NCI-H526 (cell line): ENCODE results near the gene SHISA9.

Experiments
- DNase-seq, 2 experiments: peaks; one replicate each; lab custom pipeline; 2025; lab: John Stamatoyannopoulos, UW

The SHISA9 gene

DNA sequence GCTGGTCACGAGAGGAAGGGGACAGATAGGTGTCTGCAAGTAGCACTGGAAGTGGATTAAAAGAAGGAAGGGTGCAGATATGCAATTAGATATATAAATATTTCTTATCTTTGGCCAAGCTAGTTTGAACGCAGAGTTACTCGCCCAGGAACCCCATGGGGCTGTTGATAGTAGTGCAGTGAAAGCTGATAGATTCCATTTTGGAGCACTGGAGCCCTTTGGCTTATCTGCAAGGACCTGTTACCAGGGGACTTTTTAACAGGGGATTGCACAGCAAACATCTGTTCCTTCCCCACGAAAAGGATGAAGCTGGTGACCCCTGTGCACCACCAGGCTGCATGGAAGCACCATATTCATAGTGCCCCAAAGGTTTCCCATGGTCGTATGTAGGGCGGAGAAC lies 218.7 kb downstream of the SHISA9 start:
- DNase-seq, result no peak

GRCh38 chr16:13120557-13120956 lies 219.2 kb downstream of the SHISA9 start:
- DNase-seq, result no peak

- no peak for DNase-seq
Observed at GRCh38 chr16:13123991-13124390, 222.6 kb downstream of the SHISA9 start.

DNA sequence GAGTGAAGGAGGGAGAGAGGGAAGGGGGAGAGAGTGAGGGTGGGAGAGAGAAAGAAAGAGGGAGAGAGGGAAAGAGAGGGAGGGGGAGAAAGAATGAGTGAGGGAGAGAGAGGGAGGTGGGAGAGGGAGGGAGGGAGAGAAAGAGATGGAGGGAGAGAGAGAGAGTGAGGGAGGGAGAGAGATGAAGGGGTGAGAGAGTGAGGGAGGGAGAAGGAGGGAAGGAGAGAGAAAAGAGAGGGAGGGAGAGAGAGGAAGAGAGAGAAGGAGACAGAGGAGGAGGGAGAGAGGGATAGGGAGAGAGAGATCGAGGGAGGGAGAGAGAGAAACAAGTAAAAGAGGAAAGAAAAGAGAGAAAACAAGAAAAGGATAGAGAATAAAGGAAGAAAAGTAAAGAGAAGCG lies 225.7 kb downstream of the SHISA9 start:
- DNase-seq, result no peak

DNA sequence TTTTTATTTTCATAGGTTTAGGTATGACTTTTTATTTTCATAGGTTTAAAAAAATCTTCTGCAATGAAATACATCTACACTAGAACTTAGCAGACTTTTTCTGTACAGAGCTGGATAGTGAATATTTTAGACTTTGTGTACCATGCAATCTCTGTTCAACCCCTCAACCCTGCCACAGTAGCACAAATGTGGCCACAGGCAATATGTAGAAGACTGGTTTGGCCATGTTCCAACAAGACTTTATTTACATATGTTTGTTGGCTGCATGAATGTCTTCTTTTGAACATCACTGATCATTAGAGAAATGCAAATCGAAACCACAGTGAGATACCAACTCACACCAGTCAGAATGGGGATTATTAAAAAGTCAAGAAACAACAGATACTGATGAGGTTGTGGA lies 229.2 kb downstream of the SHISA9 start:
- DNase-seq, result peak; percentile 91 to 93

GRCh38 chr16:13134836-13135235 lies 233.4 kb downstream of the SHISA9 start:
- no peak for DNase-seq

GRCh38 chr16:13136901-13137300 lies 235.5 kb downstream of the SHISA9 start:
- DNase-seq, result no peak

DNA sequence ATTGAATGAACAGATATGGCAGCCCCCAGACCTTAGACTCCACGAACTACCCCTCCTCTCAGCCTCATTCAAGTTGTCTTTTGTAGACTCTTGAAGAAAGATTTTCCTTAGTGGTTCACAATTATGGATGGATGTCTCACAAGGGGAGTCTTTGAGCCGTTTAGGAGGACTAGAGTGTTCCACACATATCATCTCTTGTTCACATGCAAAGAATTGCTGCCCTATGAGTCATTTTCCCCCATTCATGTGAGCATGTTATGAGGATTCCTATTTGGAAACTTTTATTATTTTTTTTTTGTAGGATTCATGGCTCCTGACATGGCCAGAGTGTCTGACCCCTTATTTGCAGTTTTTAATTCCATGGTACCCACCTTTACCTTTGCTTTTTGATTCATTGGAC lies 237.1 kb downstream of the SHISA9 start:
- no peak for DNase-seq

DNA sequence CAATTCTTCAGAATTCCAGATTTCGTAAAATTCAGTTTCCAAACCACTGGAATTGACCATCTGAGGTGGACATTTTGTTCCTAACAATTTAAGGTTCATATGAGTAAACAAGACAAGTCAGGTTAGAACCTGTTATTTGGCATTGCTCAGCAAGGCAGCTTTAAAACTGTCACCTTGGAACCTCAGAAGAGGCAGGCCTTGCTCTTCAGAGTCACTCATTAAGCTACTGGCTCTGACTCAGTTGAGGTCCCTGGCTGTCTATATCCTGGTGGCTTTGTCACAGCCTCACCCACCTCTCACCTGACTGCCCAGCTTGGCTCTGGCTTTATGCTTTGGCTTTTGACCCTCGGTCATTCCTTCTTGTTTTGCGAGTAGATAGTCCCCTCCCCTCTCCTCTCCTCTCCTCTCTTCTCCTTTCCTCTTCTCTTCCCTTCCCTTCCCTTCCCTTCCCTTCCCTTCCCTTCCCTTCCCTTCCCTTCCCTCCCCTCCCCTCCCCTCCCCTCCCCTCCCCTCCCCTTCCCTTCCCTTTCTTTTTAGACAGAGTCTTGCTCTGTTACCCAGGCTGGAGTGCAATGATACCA lies 238.4 kb downstream of the SHISA9 start:
- DNase-seq, result no peak

GRCh38 chr16:13143551-13143950 lies 242.2 kb downstream of the SHISA9 start:
- peak in 1 of 2 experiments; percentile 25 for DNase-seq

DNA sequence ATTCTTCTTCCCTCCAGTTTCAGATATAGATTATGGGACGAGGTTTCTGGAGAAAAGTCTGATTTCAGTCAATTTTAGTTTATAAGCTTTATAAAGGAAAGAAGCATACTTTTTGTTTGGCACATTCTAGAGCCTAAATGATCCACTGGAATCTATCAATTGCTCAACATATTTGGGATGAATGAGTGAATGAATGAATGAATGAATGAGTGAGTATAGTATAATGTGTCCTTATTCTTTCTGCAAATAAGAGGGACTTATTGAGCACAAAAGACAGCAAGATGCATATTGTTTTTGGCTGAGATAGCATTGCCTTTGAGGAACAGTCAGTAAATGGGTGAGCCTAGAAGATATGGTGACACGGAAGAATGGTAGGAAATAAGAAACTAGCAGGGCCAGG lies 245.4 kb downstream of the SHISA9 start:
- DNase-seq, result no peak

DNA sequence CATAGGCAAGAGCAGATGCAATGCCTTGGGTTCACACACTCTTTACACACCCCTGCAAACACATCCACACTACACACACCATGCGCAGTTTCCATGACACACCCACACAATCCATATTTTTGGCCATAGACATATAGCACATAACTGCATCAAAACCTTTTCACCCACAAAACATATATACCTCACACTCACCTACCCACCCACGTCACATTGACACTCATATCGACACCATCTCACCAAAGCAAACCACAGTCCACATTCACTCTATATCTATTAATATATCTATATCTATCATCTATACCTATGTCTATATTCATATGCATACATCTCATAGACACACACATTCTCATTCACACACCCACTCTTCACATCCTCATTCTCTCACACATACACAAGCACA lies 246.9 kb downstream of the SHISA9 start:
- no peak for DNase-seq

GRCh38 chr16:13148836-13149235 lies 247.4 kb downstream of the SHISA9 start:
- DNase-seq, result no peak

DNA sequence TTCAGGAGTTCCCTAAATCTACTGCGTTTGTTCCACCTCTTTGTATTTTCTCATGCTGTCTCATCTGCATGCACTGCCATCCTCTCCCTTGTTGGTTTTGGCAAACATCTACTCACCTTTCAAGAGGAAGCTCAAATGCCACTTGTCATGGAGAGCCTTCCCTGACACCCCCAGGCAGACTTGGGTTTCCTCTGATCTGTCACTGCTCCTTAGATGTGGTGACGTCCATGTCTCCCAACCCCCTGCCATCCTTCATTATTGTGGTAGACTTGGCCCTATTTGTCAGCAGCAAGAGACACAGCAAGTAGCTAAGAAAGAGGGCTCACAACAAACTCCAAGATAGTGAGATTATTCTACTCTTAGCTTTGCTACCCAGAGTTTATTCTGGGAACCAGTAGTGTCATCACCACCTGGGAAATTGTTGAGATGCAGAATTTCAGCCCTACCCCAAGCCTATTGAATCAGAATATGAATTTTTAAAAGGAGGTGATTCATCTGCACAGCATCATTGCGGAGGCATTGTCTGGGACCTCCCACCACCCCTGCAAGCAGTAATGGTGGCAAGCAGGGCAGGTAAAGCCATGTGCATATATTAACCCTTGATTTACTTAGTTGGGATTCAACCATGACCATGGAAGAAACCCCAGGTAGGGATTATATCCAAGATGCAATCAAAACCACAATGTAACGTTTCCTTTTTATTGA lies 248.9 kb downstream of the SHISA9 start:
- DNase-seq, result no peak

- no peak for DNase-seq
Observed at GRCh38 chr16:13153696-13154095, 252.3 kb downstream of the SHISA9 start.

DNA sequence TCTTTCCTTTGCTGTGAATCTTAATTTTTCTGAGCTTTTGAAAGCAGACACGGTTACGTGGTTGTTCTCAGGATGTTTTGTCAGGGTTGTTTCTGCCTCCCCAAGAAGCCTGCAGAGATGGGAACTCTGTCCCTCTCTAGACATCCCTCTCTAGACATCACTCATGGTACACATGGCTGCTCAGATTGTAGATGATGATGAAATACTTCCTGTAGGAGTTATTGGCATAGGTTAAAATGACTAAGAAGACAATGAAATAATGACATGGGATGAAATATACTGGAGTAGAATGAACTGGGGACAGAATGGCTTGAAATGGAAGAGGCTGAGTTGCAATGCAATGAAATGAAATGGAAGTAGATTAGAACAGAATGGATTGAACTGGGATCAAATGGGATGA lies 253.4 kb downstream of the SHISA9 start:
- DNase-seq, result no peak

DNA sequence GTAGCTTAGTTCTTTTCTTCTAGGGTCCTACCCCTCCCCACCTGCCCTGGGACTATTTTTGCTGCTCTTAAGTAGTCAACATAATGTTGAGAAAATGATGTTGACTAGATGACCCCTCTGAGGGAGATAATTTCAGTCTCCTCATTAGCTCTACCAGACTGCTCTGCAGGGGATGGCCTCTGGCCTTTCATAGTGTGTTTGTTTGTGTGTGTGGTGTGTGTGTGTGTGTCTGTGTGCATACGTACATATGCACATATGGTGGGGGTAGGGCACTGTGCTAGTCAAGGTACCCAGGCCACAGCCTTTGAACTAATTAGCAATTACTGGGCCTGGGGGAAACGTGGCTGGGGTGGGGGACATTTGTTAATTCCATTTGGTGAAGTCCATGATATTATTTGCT lies 254.0 kb downstream of the SHISA9 start:
- DNase-seq, result no peak

DNA sequence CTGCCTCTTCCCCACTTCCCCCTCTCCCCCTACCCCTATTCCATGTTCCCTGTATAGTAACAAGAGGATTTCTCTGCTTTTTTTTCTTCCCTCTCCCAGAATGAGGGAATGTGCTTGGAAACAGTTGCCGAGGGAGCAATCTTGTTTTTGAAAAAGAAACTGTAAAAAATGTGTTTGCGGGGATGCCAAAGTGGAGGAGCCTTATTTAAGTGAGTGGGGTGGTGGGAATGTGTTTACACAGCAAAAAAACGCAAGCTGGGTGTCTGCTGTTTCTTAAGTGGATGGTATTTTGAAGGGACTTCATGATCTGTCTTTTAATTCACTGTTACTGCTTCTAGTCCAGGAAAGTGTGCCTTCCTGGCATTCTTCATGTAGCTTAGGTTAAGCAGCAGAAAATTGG lies 254.4 kb downstream of the SHISA9 start:
- no peak for DNase-seq

DNA sequence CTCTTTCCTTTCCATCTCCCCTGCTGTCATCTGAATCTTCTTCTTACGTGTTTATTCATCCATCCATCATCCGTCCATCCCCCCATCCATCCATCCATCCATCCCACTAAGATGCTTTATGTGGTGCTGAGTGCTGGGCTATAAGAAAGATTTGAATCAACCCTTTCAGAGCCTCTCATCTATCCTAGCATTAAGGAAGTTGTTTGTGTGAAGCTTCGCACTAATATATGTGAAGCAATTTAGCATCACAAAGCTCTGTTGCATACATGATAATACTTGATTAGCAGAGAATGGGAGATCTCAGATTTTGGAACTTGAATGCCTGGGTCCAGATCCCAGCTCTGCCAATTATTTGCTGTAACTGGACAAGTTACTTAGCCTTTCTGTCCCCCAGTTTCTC lies 255.7 kb downstream of the SHISA9 start:
- DNase-seq, result no peak

GRCh38 chr16:13158427-13158826 lies 257.0 kb downstream of the SHISA9 start:
- DNase-seq, result no peak

- DNase-seq, result no peak
Observed at GRCh38 chr16:13165024-13165423, 263.6 kb downstream of the SHISA9 start.

DNA sequence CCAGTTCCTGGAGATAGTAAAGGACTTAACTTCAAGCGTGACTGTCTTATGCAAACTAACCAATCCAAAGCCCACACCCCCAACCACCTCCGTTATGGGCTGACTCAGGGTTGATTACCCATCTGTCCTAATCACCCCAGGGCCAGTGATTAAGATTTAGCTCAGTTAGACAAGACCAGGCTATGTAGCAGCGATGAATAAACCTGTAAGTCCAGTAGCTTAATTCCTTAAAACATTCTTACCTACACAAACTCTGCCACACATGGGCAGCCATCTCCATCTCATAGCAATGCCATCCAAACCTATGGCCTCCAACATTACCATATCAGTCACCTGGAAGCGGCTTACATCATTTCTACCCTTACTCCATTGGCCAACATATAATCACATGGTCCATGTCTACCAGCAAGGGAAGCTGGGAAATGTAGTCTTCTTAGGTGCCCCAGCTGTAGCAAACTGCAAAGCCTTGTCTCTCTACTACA lies 266.7 kb downstream of the SHISA9 start:
- DNase-seq, result peak; percentile 44 to 52

GRCh38 chr16:13171313-13171712 lies 269.9 kb downstream of the SHISA9 start:
- DNase-seq, result no peak

DNA sequence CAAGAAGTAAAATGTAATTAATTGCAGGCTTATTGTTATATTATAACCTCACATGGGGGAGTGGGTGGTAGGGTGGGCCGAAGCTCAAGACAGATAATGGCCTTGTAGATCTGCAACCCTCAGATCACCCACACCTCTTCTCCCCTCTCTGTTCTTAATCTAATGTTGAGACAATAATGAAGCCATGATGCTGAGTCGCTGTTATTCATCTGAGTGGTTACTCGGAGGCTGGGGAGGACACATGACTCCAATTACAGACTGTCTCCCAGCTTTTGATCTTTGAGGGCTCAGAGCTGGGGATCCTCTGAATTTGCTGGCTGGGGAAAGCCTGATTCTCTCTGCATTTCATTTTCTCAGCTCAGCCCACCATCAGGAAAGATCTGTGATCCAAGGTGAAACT lies 275.3 kb downstream of the SHISA9 start:
- DNase-seq, result no peak
